Neuronal stem cell (in vitro differentiated cells): ENCODE results near the gene IL1RAPL2.
"Not testable (repeated sequence)": the region's sequence is repeated elsewhere in the genome, so short reads cannot be mapped to it uniquely, and the experiment has no call there.

Experiments used
- DNase-seq: peaks from one replicate; pipeline ENCODE4 v3.0.0-alpha.2; 2013; ENCODE audit warnings: low spot score
- H2AFZ ChIP-seq: one replicate; pipeline ENCODE4 v1.6.1; 2013; ENCODE audit warnings: mild to moderate bottlenecking, low read length, inconsistent platforms
- H2AK5ac ChIP-seq: 2 replicates; pipeline ENCODE4 v1.6.1; 2013; ENCODE audit warnings: low read depth, mild to moderate bottlenecking, inconsistent platforms, low read length, moderate library complexity, mixed read lengths
- H2BK120ac ChIP-seq: 2 replicates; pipeline ENCODE4 v1.6.1; 2013; ENCODE audit warnings: low read depth, mild to moderate bottlenecking, inconsistent platforms, low read length, moderate library complexity, mixed read lengths
- H2BK12ac ChIP-seq: one replicate; pipeline ENCODE4 v1.6.1; 2013; ENCODE audit warnings: low read length, inconsistent platforms
- H2BK15ac ChIP-seq: 2 replicates; pipeline ENCODE4 v1.6.1; 2013; ENCODE audit warnings: mild to moderate bottlenecking, low read length, inconsistent platforms, mixed read lengths
- H2BK5ac ChIP-seq: one replicate; pipeline ENCODE4 v1.6.1; 2013; ENCODE audit warnings: inconsistent platforms, mild to moderate bottlenecking, low read length, moderate library complexity
- H3K14ac ChIP-seq: one replicate; pipeline ENCODE4 v1.6.1; 2013; ENCODE audit warnings: low read length, inconsistent platforms
- H3K18ac ChIP-seq: 2 replicates; pipeline ENCODE4 v1.6.1; 2013; ENCODE audit warnings: low read length, inconsistent platforms
- H3K23ac ChIP-seq: 2 replicates; pipeline ENCODE4 v1.6.1; 2013; ENCODE audit warnings: low read depth, mild to moderate bottlenecking, mixed read lengths, low read length, inconsistent platforms; ENCODE audit not compliant: poor library complexity
- H3K27ac ChIP-seq: replicated peaks from 3 replicates; pipeline ENCODE4 v1.5.1; 2013; ENCODE audit warnings: low read length, inconsistent platforms
- H3K27me3 ChIP-seq, 3 experiments: 2 replicates each; pipeline ENCODE4 v1.6.1; 2013; ENCODE audit warnings: low read length in 3 of 3, mild to moderate bottlenecking in 2 of 3, inconsistent platforms in 1 of 3, low read depth in 1 of 3, mixed read lengths in 1 of 3, moderate library complexity in 1 of 3; ENCODE audit not compliant: control insufficient read depth in 3 of 3, insufficient read depth in 3 of 3
- H3K36me3 ChIP-seq, 2 donors: replicated peaks in 1 of 2; 2 replicates each; pipeline ENCODE4 v1.6.1; 2013; ENCODE audit warnings: low read length in 2 of 2; ENCODE audit not compliant: control insufficient read depth in 2 of 2, insufficient read depth in 2 of 2
- H3K4ac ChIP-seq: 2 replicates; pipeline ENCODE4 v1.6.1; 2013; ENCODE audit warnings: inconsistent platforms, mild to moderate bottlenecking, low read length, moderate library complexity
- H3K4me1 ChIP-seq, 2 donors: 1 replicate in 1 of 2; 2 replicates in 1 of 2; pipeline ENCODE4 v1.6.1; 2013; ENCODE audit warnings: low read length in 2 of 2, low read depth in 1 of 2; ENCODE audit not compliant: control insufficient read depth in 2 of 2, insufficient read depth in 1 of 2
- H3K4me2 ChIP-seq: one replicate; pipeline ENCODE4 v1.6.1; 2013; ENCODE audit warnings: mild to moderate bottlenecking, low read length, inconsistent platforms; ENCODE audit not compliant: insufficient read depth, poor library complexity, severe bottlenecking
- H3K4me3 ChIP-seq, 2 donors: 2 replicates each; pipeline ENCODE4 v1.5.1; 2013; ENCODE audit warnings: low read length in 2 of 2, mild to moderate bottlenecking in 2 of 2, inconsistent platforms in 1 of 2, moderate library complexity in 1 of 2
- H3K79me1 ChIP-seq: one replicate; pipeline ENCODE4 v1.6.1; 2013; ENCODE audit warnings: low read depth, mild to moderate bottlenecking, inconsistent platforms, low read length, moderate library complexity
- H3K9ac ChIP-seq: one replicate; pipeline ENCODE4 v1.6.1; 2013; ENCODE audit warnings: mild to moderate bottlenecking, low read depth, low read length, inconsistent platforms; ENCODE audit not compliant: poor library complexity
- H3K9me3 ChIP-seq, 2 donors: replicated peaks in 1 of 2; 2 replicates each; pipeline versions ENCODE3 to v1.6.1; 2013; ENCODE audit warnings: low read length in 2 of 2, mild to moderate bottlenecking in 2 of 2, inconsistent platforms in 1 of 2, low read depth in 1 of 2, mixed read lengths in 1 of 2, moderate library complexity in 1 of 2; ENCODE audit not compliant: control insufficient read depth in 2 of 2, insufficient read depth in 1 of 2
- H4K8ac ChIP-seq: one replicate; pipeline ENCODE4 v1.6.1; 2013; ENCODE audit warnings: low read depth, mild to moderate bottlenecking, inconsistent platforms, low read length, moderate library complexity
- H4K91ac ChIP-seq: one replicate; pipeline ENCODE4 v1.6.1; 2013; ENCODE audit warnings: low read length, low read depth, mild to moderate bottlenecking, inconsistent platforms; ENCODE audit not compliant: poor library complexity
- WGBS, 2 donors: extraction: QIAGEN DNeasy Blood & Tissue Kit; methylation state at CpG; one replicate each; pipeline ENCODE4 v1.1.7; 2013; ENCODE audit warnings: missing lambda C conversion rate in 2 of 2, mixed read lengths in 1 of 2; ENCODE audit not compliant: insufficient read length in 2 of 2, insufficient replicate concordance in 1 of 2; ENCODE audit errors: extremely low coverage in 2 of 2; 5-methylcytosine and 5-hydroxymethylcytosine counted together

Gene IL1RAPL2

DNA sequence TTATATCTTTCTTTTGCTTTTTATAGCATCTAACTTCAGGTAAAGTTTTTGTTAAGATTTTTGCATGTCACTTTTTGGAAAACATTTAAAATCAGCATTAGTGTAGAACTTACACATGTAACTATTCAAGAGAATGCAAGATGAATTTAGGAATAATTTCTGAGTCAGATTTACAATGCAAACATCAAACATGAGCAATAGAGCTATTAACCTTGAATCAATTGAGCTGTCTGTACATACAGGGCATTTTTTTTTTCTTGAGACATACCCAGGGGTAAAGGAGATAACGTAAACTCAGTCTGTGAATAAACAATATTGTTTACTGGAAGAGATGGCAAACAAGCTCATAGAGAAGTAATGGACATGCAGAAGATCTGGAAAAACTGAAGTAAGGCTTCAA is 311.5 kb downstream of the IL1RAPL2 start:
- Histone ChIP-seq H4K91ac (no peak overlapping the region), H3K14ac (no peak overlapping the region), H2BK12ac (no peak overlapping the region), H3K23ac (no peak overlapping the region), H3K18ac (no peak overlapping the region), H2BK15ac (no peak overlapping the region), H3K27ac (no peak overlapping the region), H3K9ac (no peak overlapping the region), H4K8ac (no peak overlapping the region), H2AK5ac (no peak overlapping the region), H3K79me1 (no peaks in the 10 kb centered on the region), H3K4me3 (no peak overlapping the region), H3K4ac (no peak overlapping the region), H3K4me1 (no peaks in the 10 kb centered on the region), H2BK5ac (no peak overlapping the region), H2AFZ (no peak overlapping the region), H3K36me3 (no peaks in the 10 kb centered on the region), H3K9me3 (no peaks in the 10 kb centered on the region), H3K27me3 (peaks cover 0 to 3% (median 0%) of the 10 kb centered on the region in 3 experiments), H2BK120ac (no peak overlapping the region), H3K4me2 (no peak overlapping the region)
- DNase-seq = no peak
- no CpG with 5 or more reads among the region's 1 CpG for WGBS, 2 donors

DNA sequence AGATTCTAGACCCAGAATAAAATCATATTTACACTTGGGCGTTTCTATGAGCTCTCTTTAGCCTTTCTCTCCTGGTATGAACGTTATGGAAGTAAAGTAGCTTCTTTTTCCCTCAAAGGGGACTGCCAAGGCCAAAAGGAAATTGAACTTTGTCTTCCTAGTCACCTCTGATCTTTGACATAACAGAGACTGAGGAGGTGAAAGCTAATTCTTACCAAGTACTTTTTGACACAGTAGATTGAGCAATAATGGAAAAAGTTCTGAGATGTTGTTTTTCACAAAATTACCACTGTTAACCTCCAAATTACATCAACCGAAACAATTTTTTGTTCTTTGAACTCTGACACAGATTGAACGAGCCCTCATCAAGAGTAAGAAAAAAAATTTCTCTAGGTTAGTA is 336.1 kb downstream of the IL1RAPL2 start:
- Histone ChIP-seq H3K79me1 (no peaks in the 10 kb centered on the region), H3K4me1 (no peaks in the 10 kb centered on the region), H2BK15ac (no peak overlapping the region), H2AFZ (no peak overlapping the region), H3K18ac (no peak overlapping the region), H2AK5ac (no peak overlapping the region), H2BK120ac (no peak overlapping the region), H2BK12ac (no peak overlapping the region), H3K4me2 (no peak overlapping the region), H3K27me3 (no peaks in the 10 kb centered on the region), H4K8ac (no peak overlapping the region), H3K27ac (no peak overlapping the region), H2BK5ac (no peak overlapping the region), H4K91ac (no peak overlapping the region), H3K9me3 (no peaks in the 10 kb centered on the region), H3K14ac (no peak overlapping the region), H3K23ac (no peak overlapping the region), H3K9ac (no peak overlapping the region), H3K36me3 (no peaks in the 10 kb centered on the region), H3K4ac (no peak overlapping the region), H3K4me3 (no peak overlapping the region)
- no peak for DNase-seq
- WGBS, 2 donors = no CpG with 5 or more reads among the region's 4 CpGs

- Histone ChIP-seq H3K4me2 (peak overlapping the region; percentile 18), H3K4me3 (peak overlapping the region in 1 of 2 donors; percentile 78), H2AFZ (peak overlapping the region; percentile 49)
- H2BK5ac ChIP-seq, H3K79me1 ChIP-seq, H3K27me3 ChIP-seq, H3K9me3 ChIP-seq, H2BK12ac ChIP-seq, H3K9ac ChIP-seq, H3K23ac ChIP-seq, H3K27ac ChIP-seq, DNase-seq, H3K4me1 ChIP-seq, H2BK120ac ChIP-seq, H4K91ac ChIP-seq, H2BK15ac ChIP-seq, H3K18ac ChIP-seq, H2AK5ac ChIP-seq, H3K14ac ChIP-seq, H4K8ac ChIP-seq, H3K4ac ChIP-seq, H3K36me3 ChIP-seq: not testable (repeated sequence)
- no CpG with 5 or more reads among the region's 10 CpGs for WGBS, 2 donors
These were observed 343.7 kb downstream of the IL1RAPL2 start for GRCh38 chrX:104909694-104910093.

DNA sequence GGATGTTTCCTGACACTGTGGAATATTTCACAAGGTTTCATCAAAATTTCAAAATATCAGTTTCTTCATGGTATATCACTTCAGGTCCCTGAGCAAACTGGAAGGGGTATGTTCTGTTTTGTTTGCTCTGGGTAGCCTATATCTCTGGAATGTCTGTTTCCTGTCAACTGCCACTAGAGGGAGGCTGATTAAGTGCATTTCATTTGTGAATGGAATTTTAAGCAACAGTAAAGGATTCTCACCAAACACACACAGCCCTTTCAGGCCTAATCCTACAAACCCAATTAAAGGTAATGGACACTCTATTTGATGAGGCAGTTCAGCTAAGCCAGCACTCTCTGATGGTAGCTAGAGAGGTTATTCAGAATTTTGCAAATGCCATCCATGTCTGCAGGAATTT is 347.3 kb downstream of the IL1RAPL2 start:
- H3K23ac ChIP-seq = no peak overlapping the region
- no peak overlapping the region for H2BK120ac ChIP-seq
- no peak overlapping the region for H2BK12ac ChIP-seq
- no peak overlapping the region for H4K91ac ChIP-seq
- no peaks in the 10 kb centered on the region for H3K79me1 ChIP-seq
- H2BK15ac ChIP-seq = no peak overlapping the region
- no peak overlapping the region for H3K4me2 ChIP-seq
- H2AFZ ChIP-seq = no peak overlapping the region
- no peak overlapping the region for H3K4ac ChIP-seq
- H2BK5ac ChIP-seq = no peak overlapping the region
- H3K9me3 ChIP-seq = no peaks in the 10 kb centered on the region
- H3K14ac ChIP-seq = no peak overlapping the region
- DNase-seq = peak; percentile 23
- H3K27me3 ChIP-seq = no peaks in the 10 kb centered on the region
- H3K9ac ChIP-seq = no peak overlapping the region
- H3K18ac ChIP-seq = no peak overlapping the region
- no peak overlapping the region for H2AK5ac ChIP-seq
- no peaks in the 10 kb centered on the region for H3K36me3 ChIP-seq
- H3K27ac ChIP-seq = no peak overlapping the region
- H3K4me1 ChIP-seq = no peaks in the 10 kb centered on the region
- H3K4me3 ChIP-seq = no peak overlapping the region
- no peak overlapping the region for H4K8ac ChIP-seq
